Measurements from ENCODE around the gene CEMIP2.

The CEMIP2 gene

GRCh38 chr9:71746023-71746757, 22.1 kb downstream of the CEMIP2 start:
- no peak for DNase-seq (ENCODE audit: low read depth)

- DNase-seq (ENCODE audit: low read depth) = no peak
These were observed 23.4 kb downstream of the CEMIP2 start for GRCh38 chr9:71744754-71745521.

GRCh38 chr9:71743882-71744281, 24.4 kb downstream of the CEMIP2 start:
- DNase-seq (ENCODE audit: low read depth) = no peak

- DNase-seq (ENCODE audit: low read depth) = peak; percentile 48
These were observed 25.1 kb downstream of the CEMIP2 start for GRCh38 chr9:71743217-71743705.

- no peak for DNase-seq (ENCODE audit: low read depth)
These were observed 25.6 kb downstream of the CEMIP2 start for GRCh38 chr9:71742703-71743102.

GRCh38 chr9:71741926-71742648, 26.2 kb downstream of the CEMIP2 start:
- DNase-seq (ENCODE audit: low read depth) = no peak

- no peak for DNase-seq (ENCODE audit: low read depth)
These were observed 28.1 kb downstream of the CEMIP2 start for GRCh38 chr9:71740199-71740598.

- DNase-seq (ENCODE audit: low read depth) = no peak
These were observed 30.9 kb downstream of the CEMIP2 start for GRCh38 chr9:71737455-71737854.

- DNase-seq (ENCODE audit: low read depth) = no peak
These were observed 32.1 kb downstream of the CEMIP2 start for GRCh38 chr9:71736236-71736635.

- DNase-seq (ENCODE audit: low read depth) = peak; percentile 48
These were observed 33.4 kb downstream of the CEMIP2 start for GRCh38 chr9:71734950-71735349.

GRCh38 chr9:71733176-71733575, 35.1 kb downstream of the CEMIP2 start:
- peak; percentile 79 for DNase-seq (ENCODE audit: low read depth)

- peak; percentile 50 for DNase-seq (ENCODE audit: low read depth)
These were observed 38.3 kb downstream of the CEMIP2 start for GRCh38 chr9:71729816-71730526.

GRCh38 chr9:71726723-71727122, 41.6 kb downstream of the CEMIP2 start:
- DNase-seq (ENCODE audit: low read depth) = no peak

GRCh38 chr9:71725590-71726338, 42.5 kb downstream of the CEMIP2 start:
- peak; percentile 92 for DNase-seq (ENCODE audit: low read depth)

GRCh38 chr9:71721855-71722254, 46.5 kb downstream of the CEMIP2 start:
- peak; percentile 53 for DNase-seq (ENCODE audit: low read depth)

- peak; percentile 60 for DNase-seq (ENCODE audit: low read depth)
These were observed 48.8 kb downstream of the CEMIP2 start for GRCh38 chr9:71719562-71719961.

GRCh38 chr9:71719088-71719487, 49.2 kb downstream of the CEMIP2 start:
- no peak for DNase-seq (ENCODE audit: low read depth)

- DNase-seq (ENCODE audit: low read depth) = no peak
These were observed 52.0 kb downstream of the CEMIP2 start for GRCh38 chr9:71716138-71716909.

- DNase-seq (ENCODE audit: low read depth) = no peak
These were observed 57.5 kb downstream of the CEMIP2 start for GRCh38 chr9:71710856-71711255.

- no peak for DNase-seq (ENCODE audit: low read depth)
These were observed 58.1 kb downstream of the CEMIP2 start for GRCh38 chr9:71710201-71710600.
